Thyroid gland (tissue), 4 donors: ENCODE measurements around the gene EXOC3. TPM values are rescaled to one million over a fixed set of nuclear protein-coding genes. Genes with fewer than 3 reads are reported as not detected.

Experiments
- DNase-seq, 2 donors: peaks; one replicate each; pipeline ENCODE4 v3.0.0-alpha.2; 2019
- H3K27ac ChIP-seq, 3 donors: fragments of 200-600 bp; sonication (generic); 1 replicate in 2 of 3; 2 replicates in 1 of 3; pipeline ENCODE4 v1.5.1; 2016 to 2019; ENCODE audit warnings: mild to moderate bottlenecking in 1 of 3, moderate library complexity in 1 of 3
- H3K27me3 ChIP-seq: fragments of 200-600 bp; sonication (generic); one replicate; pipeline ENCODE4 v1.5.1; 2019
- H3K36me3 ChIP-seq, 2 donors: fragments of 200-600 bp; sonication (generic); one replicate each; pipeline ENCODE4 v1.5.1; 2016 to 2019
- H3K4me1 ChIP-seq, 2 donors: fragments of 200-600 bp; sonication (generic); one replicate each; pipeline ENCODE4 v1.5.1; 2017 to 2019
- H3K4me3 ChIP-seq, 3 donors: fragments of 200-600 bp; sonication (generic); replicated peaks in 1 of 3; 1 replicate in 2 of 3; 2 replicates in 1 of 3; pipeline ENCODE4 v1.5.1; 2016; ENCODE audit warnings: mild to moderate bottlenecking in 1 of 3
- H3K9me3 ChIP-seq: fragments of 200-600 bp; sonication (generic); one replicate; pipeline ENCODE4 v1.5.1; 2017
- POLR2A ChIP-seq, 2 donors: fragments of 450-650 bp; IDR thresholded peaks; one replicate each; pipeline ENCODE4 v1.6.1; 2017; ENCODE audit warnings: antibody characterized with exemption in 2 of 2, mild to moderate bottlenecking in 2 of 2, moderate library complexity in 1 of 2
- WGBS, 2 donors: methylation state at CpG; one replicate each; pipeline ENCODE4 v1.1.5; 2017; 5-methylcytosine and 5-hydroxymethylcytosine counted together
- intact Hi-C: fragments of 100-400 bp; cut with DNase I; formaldehyde crosslinking; loops from one replicate; pipeline ENCODE4 v1.15.1; 2023
- total RNA-seq, 4 donors: library from RNA; depleted of rRNA; stranded (reverse); fragments of >200 nt; gene quantifications; one replicate each; pipeline ENCODE4 v1.2.3, GENCODE V29; 2016
- TF ChIP-seq, protein P1 (sequence below), 6 experiments: fragments of 200-600 bp in 3 of 6; fragments of 450-650 bp in 3 of 6; sonication (generic) in 3 of 6; IDR thresholded peaks; one replicate each; pipeline ENCODE4 v1.5.1; 2016 to 2019; ENCODE audit warnings: antibody characterized with exemption in 6 of 6, mild to moderate bottlenecking in 2 of 6, inconsistent platforms in 1 of 6, moderate library complexity in 1 of 6

The EXOC3 gene
- total RNA-seq, 4 donors from 2014 or later = 39.7 to 49.6 (median 45.0) TPM

DNA sequence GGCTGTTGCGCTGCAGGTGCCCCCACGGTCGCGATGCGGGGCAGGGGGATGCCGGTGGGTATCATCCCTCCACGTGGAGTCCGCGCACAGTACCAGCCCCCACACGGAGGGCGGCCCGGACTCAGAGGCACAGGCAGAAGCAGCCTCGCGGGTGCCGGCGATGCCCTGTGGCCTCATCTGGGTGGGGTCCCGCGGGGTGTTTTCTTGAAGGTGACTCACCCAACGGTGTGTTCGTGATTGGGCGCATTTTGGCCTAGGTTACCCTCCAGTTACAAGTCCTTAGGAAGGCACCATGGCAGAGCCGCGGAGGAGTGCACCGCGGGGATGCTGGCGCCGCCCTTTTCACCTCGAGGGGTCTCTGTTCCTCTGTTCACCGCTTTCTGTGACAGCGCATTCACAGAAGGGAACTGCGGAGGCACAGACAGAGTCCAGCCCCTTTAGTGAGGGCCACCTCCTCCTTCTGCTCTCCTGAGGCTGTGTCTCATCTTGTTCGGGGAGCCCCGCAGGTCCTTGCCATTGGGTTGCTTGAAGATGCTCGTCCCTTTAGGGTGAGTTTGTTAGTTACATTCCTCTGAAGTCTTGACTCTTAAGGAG, 21.6 kb upstream of the EXOC3 start:
- no peak for DNase-seq
- Histone ChIP-seq H3K36me3 (no peaks in the 10 kb centered on the region), H3K4me3 (no peak overlapping the region), H3K9me3 (no peaks in the 10 kb centered on the region), H3K27ac (no peak overlapping the region), H3K27me3 (no peaks in the 10 kb centered on the region), H3K4me1 (no peaks in the 10 kb centered on the region)
- TF ChIP-seq POLR2A (IDR thresholded peaks at IDR 0.05) = no peak
- TF ChIP-seq, protein P1, sequence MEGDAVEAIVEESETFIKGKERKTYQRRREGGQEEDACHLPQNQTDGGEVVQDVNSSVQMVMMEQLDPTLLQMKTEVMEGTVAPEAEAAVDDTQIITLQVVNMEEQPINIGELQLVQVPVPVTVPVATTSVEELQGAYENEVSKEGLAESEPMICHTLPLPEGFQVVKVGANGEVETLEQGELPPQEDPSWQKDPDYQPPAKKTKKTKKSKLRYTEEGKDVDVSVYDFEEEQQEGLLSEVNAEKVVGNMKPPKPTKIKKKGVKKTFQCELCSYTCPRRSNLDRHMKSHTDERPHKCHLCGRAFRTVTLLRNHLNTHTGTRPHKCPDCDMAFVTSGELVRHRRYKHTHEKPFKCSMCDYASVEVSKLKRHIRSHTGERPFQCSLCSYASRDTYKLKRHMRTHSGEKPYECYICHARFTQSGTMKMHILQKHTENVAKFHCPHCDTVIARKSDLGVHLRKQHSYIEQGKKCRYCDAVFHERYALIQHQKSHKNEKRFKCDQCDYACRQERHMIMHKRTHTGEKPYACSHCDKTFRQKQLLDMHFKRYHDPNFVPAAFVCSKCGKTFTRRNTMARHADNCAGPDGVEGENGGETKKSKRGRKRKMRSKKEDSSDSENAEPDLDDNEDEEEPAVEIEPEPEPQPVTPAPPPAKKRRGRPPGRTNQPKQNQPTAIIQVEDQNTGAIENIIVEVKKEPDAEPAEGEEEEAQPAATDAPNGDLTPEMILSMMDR (IDR thresholded peaks at IDR 0.05) = no peak
- intact Hi-C loops = no loop called here
- 86 to 92% methylated on average over 27 to 30 of the region's 34 CpGs for WGBS, 2 donors

DNA sequence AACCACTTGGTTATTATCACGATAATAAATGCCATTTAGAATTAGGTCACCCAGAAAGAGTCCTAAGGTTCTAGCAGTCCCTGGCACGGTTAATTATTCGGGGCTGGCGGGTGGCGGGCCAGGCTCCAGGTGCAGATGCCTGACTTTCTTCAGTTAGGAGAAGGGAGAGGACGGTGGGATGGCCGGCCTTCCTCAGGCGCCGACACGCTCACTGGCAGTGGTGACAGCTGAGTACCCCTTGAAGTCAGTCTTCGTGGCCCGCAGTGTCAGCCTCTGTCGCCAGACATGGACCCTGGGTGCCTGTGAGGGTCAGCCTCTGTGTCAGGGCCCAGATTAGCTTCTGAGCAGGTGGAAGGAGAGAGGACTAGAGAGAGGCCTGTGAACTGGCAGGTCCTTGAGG, 21.1 kb upstream of the EXOC3 start:
- no peak for TF ChIP-seq POLR2A (IDR thresholded peaks at IDR 0.05)
- TF ChIP-seq, protein P1 (IDR thresholded peaks at IDR 0.05) = no peak
- Histone ChIP-seq H3K4me1 (no peaks in the 10 kb centered on the region), H3K4me3 (no peak overlapping the region), H3K9me3 (no peaks in the 10 kb centered on the region), H3K27ac (no peak overlapping the region), H3K27me3 (no peaks in the 10 kb centered on the region), H3K36me3 (no peaks in the 10 kb centered on the region)
- WGBS, 2 donors = 92 to 93% methylated on average over 13 of the region's 13 CpGs
- intact Hi-C loops = no loop called here
- no peak for DNase-seq

DNA sequence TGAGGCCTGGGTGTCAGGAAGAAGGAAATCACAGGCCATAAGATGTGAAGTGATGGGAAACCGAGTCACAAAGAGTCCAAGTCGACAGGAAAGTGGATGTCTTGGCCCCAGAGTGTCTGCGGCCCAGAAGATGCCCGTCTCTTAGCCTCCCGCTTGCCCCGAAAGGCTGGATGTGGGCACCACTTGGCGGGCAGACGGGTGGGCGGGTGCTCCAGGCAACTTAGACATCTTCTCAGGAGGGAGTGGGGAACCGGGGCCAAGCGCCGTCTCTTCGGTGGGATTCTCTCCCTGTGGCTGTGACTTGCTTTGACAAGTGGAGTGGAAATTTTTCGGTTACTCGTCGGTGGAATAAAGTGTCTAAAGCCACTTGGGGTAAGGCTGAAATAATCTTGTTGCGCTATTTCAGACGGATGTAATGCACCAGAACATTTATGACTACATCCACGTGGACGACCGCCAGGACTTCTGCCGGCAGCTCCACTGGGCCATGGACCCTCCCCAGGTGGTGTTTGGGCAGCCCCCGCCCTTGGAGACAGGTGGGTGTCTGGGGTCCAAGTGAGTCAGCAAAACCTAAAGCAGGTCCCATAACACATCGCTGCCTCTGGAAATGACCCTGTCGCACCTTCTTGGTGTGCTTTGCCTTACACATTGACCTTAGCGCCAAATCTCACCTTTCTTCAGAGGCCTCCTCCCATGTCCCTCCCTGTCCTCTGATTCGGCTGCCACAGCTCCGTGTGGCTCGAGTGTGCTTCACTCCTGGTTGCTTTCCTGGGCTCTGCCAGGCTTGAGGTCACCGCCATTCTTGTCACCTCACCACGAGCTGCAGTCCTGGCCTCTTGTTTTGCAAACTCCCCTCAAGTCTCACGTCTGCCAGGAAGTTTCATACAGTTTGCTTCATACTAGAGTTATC, 20.4 kb upstream of the EXOC3 start:
- Histone ChIP-seq H3K27me3 (no peaks in the 10 kb centered on the region), H3K4me3 (no peak overlapping the region), H3K4me1 (no peaks in the 10 kb centered on the region), H3K27ac (no peak overlapping the region), H3K9me3 (no peaks in the 10 kb centered on the region), H3K36me3 (no peaks in the 10 kb centered on the region)
- DNase-seq = no peak
- 81 to 82% methylated on average over 30 to 31 of the region's 32 CpGs for WGBS, 2 donors
- no peak for TF ChIP-seq POLR2A (IDR thresholded peaks at IDR 0.05)
- TF ChIP-seq, protein P1 (IDR thresholded peaks at IDR 0.05) = no peak
- intact Hi-C loops = no loop called here

DNA sequence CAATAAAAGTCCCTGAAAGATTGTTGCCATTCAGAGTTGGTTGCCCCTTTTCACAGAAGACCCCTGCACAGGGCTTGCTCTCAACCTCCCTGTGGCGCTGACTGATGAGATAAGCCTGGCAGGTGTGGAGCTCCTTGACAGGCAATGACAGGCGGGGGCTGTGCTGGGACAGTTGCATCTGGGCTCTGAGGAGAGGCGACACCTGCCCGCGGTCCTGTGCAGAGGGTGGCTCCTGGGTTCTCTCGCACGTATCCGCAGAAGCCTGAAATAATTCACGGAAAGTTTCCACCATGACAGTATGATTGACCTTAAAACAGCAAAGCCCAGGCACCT, 19.8 kb upstream of the EXOC3 start:
- H3K4me1 ChIP-seq = no peaks in the 10 kb centered on the region
- intact Hi-C loops = no loop called here
- H3K27ac ChIP-seq = no peak overlapping the region
- no peak for DNase-seq
- H3K36me3 ChIP-seq = no peaks in the 10 kb centered on the region
- H3K4me3 ChIP-seq = no peak overlapping the region
- H3K27me3 ChIP-seq = no peaks in the 10 kb centered on the region
- WGBS, 2 donors = 82 to 93% methylated on average over 9 of the region's 9 CpGs
- TF ChIP-seq, protein P1 (IDR thresholded peaks at IDR 0.05) = no peak
- TF ChIP-seq POLR2A (IDR thresholded peaks at IDR 0.05) = no peak
- H3K9me3 ChIP-seq = no peaks in the 10 kb centered on the region

DNA sequence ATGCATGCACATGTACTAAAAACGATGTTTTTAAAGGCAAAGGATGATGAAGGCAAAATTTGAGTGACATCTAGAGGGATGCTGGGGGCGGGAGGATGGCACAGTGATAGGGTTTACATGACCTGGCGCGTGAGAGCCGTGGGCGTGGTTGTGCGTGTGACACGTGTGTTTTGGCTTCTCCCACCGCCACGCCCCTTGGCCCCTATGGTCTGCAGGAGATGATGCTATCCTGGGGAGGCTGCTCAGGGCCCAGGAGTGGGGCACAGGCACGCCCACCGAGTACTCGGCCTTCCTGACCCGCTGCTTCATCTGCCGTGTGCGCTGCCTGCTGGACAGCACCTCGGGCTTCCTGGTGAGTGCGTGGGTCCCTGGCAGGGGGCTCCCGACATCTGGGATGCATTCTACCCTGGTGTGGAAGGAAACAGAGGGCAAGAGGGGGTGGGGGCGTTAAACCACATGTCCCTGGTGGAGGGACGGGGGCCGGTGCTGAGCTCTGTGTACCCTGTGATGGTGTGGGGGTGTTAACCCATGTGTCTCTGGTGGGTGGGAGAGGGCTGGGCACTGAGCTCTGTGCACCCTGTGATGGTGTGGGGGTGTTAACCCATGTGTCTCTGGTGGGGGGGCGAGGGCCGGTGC, 19.2 kb upstream of the EXOC3 start:
- TF ChIP-seq, protein P1 (IDR thresholded peaks at IDR 0.05) = no peak
- no peak for TF ChIP-seq POLR2A (IDR thresholded peaks at IDR 0.05)
- Histone ChIP-seq H3K36me3 (no peaks in the 10 kb centered on the region), H3K27ac (no peak overlapping the region), H3K4me1 (no peaks in the 10 kb centered on the region), H3K9me3 (no peaks in the 10 kb centered on the region), H3K27me3 (no peaks in the 10 kb centered on the region), H3K4me3 (no peak overlapping the region)
- intact Hi-C loops = no loop called here
- no peak for DNase-seq
- WGBS, 2 donors = 87 to 88% methylated on average over 20 to 24 of the region's 24 CpGs
